Eye (tissue), 1 donor: ENCODE results near the gene PCDHB14.
"Not testable (repeated sequence)": the region's sequence is repeated elsewhere in the genome, so short reads cannot be mapped to it uniquely, and the experiment has no call there.

ENCODE experiments used
- DNase-seq: peaks from one replicate; pipeline ENCODE4 v3.0.0-alpha.2; 2015

PCDHB14 gene

GRCh38 chr5:141210849-141211248 lies 12.3 kb upstream of the PCDHB14 start:
- DNase-seq, result not testable (repeated sequence)

DNA sequence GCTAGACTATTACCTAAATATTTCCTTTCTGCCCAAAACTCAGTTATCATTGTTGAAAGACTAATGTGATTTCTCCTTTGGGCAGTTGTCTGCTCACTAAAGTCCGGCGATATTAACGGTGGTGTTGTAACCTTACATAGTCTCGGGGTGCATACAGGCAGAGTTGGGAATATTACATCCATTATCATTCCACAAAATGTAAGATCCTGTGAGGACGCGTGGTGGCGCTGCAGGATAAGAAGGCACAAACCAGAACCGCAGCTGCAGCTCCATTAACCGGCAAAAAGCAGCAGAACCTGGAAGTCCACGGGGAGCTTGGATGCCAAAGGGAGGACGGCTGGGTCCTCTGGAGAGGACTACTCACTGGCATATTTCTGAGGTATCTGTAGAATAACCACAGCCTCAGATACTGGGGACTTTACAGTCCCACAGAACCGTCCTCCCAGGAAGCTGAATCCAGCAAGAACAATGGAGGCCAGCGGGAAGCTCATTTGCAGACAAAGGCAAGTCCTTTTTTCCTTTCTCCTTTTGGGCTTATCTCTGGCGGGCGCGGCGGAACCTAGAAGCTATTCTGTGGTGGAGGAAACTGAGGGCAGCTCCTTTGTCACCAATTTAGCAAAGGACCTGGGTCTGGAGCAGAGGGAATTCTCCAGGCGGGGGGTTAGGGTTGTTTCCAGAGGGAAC lies 9.3 kb upstream of the PCDHB14 start, which contains the start of gene PCDHB13:
Gene PCDHB13, plus strand, starts transcription at position 264 of the 684 bp plus-strand sequence. Its CDS starts 205 bp downstream, at position 469.
- DNase-seq, result peak; percentile 47

DNA sequence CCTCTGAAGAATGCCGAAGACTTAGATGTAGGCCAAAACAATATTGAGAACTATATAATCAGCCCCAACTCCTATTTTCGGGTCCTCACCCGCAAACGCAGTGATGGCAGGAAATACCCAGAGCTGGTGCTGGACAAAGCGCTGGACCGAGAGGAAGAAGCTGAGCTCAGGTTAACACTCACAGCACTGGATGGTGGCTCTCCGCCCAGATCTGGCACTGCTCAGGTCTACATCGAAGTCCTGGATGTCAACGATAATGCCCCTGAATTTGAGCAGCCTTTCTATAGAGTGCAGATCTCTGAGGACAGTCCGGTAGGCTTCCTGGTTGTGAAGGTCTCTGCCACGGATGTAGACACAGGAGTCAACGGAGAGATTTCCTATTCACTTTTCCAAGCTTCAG lies 8.6 kb upstream of the PCDHB14 start:
- DNase-seq, result not testable (repeated sequence)

- DNase-seq, result not testable (repeated sequence)
Measured at GRCh38 chr5:141215504-141215903, 7.6 kb upstream of the PCDHB14 start.

- DNase-seq, result not testable (repeated sequence)
Measured at GRCh38 chr5:141216035-141216434, 7.1 kb upstream of the PCDHB14 start.

GRCh38 chr5:141224844-141225243 lies 1.7 kb downstream of the PCDHB14 start:
- not testable (repeated sequence) for DNase-seq

- DNase-seq, result not testable (repeated sequence)
Measured at GRCh38 chr5:141225421-141225820, 2.3 kb downstream of the PCDHB14 start.

DNA sequence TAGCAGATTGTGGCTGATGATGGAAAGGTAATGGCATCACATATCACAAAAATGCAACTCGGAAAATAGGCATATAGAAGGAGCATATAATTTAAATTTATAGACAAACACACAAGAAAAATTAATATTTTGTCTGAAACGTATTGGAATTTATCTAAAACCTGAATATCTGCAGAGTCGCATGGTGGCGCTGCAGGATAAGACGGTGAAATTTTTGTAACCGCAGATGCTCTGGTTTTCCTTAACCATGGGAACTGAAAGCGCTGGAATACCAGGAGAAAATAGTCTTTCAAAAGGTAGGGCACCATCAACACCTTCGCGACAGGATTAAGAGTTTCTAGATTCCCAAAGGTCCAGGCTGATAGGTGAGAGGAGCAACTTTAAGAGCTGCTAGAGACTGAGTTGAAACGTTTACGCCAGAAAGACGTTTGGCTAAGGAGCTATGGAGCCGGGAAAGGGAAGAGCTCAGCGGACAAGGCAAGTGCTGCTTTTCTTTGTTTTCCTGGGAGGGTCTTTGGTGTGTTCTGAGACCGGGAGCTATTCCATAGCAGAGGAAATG lies 11.0 kb downstream of the PCDHB14 start:
- DNase-seq, result peak; percentile 37

GRCh38 chr5:141235922-141236321 lies 12.8 kb downstream of the PCDHB14 start:
- not testable (repeated sequence) for DNase-seq

DNA sequence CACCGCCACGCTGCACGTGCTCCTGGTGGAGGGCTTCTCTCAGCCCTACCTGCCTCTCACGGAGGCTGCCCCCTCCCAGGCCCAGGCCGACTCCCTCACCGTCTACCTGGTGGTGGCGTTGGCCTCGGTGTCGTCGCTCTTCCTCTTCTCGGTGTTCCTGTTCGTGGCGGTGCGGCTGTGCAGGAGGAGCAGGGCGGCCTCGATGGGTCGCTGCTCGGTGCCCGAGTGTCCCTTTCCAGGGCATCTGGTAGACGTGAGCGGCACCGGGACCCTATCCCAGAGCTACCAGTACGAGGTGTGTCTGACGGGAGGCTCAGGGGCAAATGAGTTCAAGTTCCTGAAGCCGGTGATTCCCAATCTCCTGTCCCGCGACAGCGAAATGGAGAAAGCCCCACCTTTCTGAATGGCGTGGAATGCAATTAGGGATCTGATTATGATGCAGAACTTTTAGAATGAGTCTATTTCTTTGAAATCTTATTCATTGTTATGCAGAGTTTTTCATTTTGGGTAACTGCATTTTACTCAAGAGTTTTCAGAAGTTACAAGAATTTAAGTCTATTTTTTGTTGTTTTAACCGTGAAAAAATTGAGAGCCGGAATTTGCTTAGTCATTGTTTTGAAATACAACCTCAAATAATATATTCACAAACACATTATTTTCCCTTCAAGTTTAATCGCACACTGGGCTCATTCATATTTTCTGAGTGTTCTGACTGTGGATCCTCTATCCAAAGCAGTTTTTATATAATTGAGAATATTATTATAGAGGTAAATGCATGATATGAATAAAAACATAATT lies 13.6 kb downstream of the PCDHB14 start:
- no peak for DNase-seq

DNA sequence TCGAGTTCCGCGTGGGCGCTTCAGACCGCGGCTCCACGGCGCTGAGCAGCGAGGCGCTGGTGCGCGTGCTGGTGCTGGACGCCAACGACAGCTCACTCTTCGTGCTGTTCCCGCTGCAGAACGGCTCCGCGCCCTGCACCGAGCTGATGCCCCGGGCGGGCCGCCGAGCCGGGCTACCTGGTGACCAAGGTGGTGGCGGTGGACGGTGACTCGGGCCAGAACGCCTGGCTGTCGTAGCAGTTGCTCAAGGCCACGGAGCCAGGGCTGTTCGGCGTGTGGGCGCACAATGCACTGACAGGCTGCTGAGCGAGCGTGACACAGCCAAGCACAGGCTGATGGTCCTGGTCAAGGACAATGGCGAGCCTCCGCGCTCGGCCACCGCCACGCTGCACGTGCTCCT lies 18.4 kb downstream of the PCDHB14 start:
- no peak for DNase-seq

GRCh38 chr5:141245250-141245717 lies 22.1 kb downstream of the PCDHB14 start, which contains the start of gene PCDHB15:
PCDHB15 (plus strand) TSS chr5:141245395; CDS start chr5:141245579, 184 bp downstream.
- peak; percentile 66 for DNase-seq

- DNase-seq, result not testable (repeated sequence)
Measured at GRCh38 chr5:141246971-141247370, 23.8 kb downstream of the PCDHB14 start.

DNA sequence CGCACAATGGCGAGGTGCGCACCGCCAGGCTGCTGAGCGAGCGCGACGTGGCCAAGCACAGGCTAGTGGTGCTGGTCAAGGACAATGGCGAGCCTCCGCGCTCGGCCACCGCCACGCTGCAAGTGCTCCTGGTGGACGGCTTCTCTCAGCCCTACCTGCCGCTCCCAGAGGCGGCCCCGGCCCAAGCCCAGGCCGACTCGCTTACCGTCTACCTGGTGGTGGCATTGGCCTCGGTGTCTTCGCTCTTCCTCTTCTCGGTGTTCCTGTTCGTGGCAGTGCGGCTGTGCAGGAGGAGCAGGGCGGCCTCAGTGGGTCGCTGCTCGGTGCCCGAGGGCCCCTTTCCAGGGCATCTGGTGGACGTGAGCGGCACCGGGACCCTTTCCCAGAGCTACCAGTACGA lies 24.3 kb downstream of the PCDHB14 start:
- DNase-seq, result not testable (repeated sequence)

- DNase-seq, result no peak
Measured at GRCh38 chr5:141250576-141250975, 27.4 kb downstream of the PCDHB14 start.

DNA sequence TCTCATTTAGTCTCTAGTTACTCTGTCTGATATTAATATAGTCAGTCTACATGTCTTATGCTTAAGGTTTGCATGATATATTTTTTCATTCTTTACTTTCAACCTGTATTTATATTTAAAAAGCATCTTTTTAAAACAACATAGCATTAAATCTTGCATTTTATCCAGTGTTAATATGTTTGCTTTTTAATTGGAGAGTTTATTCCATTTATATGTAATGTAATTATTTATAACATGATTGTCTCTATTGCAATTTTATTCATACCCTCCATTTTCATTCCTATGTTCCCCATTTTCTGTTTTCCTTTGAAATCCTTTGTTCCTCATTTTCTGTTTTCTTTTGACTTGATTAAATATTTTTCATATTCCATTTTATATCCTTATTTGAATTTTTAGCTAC lies 35.3 kb downstream of the PCDHB14 start:
- no peak for DNase-seq

- DNase-seq, result no peak
Measured at GRCh38 chr5:141258948-141259347, 35.8 kb downstream of the PCDHB14 start.

DNA sequence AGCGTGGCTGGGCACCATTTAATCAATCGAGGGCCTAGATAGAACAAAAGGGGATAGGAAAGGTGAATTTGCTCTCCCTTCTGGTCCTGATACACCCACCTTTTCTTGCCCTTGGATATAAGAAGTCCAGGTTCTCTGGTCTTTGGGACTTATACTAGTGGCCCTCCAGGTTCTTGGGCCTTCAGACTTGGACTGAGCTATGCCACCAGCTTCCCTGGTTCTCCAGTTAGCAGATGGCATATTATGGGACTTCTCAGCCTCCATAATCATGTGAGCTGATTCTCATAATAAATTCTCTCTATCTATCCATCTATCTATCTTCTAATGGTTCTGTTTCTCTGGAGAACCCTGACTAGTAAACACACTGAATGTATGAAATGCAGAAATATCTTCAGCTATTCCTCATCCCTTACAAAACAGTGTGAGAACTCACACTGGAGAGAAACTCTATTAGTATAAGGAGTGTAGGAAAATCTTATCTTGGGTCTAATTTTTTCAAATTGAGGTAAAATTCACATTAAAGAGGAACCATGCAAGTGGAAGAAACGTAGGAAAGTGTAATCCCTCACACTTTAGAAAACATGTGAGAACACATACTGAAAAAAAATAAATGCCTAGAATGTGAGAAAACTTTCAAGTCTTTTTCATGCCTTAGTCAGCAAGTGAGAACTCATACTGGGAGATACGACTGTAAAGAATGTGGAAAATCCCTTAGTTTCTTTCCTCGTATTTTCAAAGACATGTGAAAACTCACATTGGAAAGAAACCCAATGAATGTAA lies 37.5 kb downstream of the PCDHB14 start:
- no peak for DNase-seq

- no peak for DNase-seq
Measured at GRCh38 chr5:141261238-141261546, 38.0 kb downstream of the PCDHB14 start.

DNA sequence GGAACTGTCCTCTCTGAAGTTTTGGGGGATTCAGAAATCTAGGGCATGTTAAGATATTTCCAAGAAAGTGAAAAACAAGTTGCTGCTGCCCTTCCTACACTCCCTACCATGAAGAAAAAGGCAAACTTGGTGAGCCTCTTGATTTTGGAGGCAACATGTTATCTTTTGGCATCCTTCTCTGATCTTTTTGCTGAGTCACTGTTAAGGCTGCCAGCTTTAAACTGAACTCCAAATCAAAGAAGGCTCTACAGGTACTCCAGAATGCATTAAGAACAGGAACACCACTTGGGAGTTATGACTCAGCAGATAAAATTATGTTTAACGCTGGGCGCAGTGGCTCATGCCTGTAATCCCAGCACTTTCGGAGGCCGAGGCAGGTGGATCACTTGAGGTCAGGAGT lies 46.1 kb downstream of the PCDHB14 start:
- DNase-seq, result no peak

DNA sequence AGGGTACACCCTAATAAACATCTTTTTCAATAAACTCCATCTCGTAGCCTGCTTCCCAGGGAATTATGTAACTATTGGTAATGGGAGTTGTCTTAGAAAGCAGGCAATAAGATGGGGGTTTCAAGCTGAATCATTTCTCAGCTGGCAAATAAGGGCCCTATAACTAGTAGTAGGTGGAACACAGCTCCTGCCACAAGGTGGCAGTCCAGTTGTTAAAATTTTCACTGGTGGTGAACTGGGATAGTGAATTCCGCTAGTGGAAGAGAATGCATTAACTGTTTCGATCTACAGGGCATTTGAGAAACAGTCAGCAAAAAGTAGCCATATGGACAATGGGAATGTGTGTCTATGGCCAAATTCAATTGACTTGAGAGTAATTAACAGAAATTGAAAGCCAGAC lies 49.8 kb downstream of the PCDHB14 start:
- no peak for DNase-seq
